Measurements from ENCODE around the gene CNN2. TPM values are rescaled to one million over a fixed set of nuclear protein-coding genes. Genes with fewer than 3 reads are reported as not detected.

Gene CNN2
- total and polyA plus RNA-seq, 9 of the 15 experiments (the other 6 are each of a cell fraction or from before 2014, with no cell fraction given) = 12.1 to 174 (median 52.7) TPM

GRCh38 chr19:1039646-1040475, 13.5 kb downstream of the CNN2 start, which contains the start of gene ABCA7 (continued):
- peak; percentile 48; the same call in 1 of the 2 replicates for TF ChIP-seq FOXM1 (IDR thresholded peaks at IDR 0.05; ENCODE audit: low read depth)
- TF ChIP-seq FOXM1 (CRISPR knock-in tag; IDR thresholded peaks at IDR 0.05; ENCODE audit: low read depth) = no peak
- TF ChIP-seq MAX (CRISPR knock-in tag; IDR thresholded peaks at IDR 0.05) = peak; percentile 74
- TF ChIP-seq ZNF780A (CRISPR knock-in tag; IDR thresholded peaks at IDR 0.05) = 0 out of 2 replicates have a peak, but pooled peaks have one; percentile 15
- TF ChIP-seq NR4A1 (CRISPR knock-in tag; IDR thresholded peaks at IDR 0.05) = no peak
- TF ChIP-seq NR4A1 (tag; IDR thresholded peaks at IDR 0.05) = no peak
- TF ChIP-seq VEZF1 (CRISPR knock-in tag; IDR thresholded peaks at IDR 0.05) = peak; percentile 22; the same call in 1 of the 2 replicates
- TF ChIP-seq MNT (conservative IDR thresholded peaks at IDR 0.05) = peak; percentile 71 to 81
- no peak for TF ChIP-seq GABPB2 (CRISPR knock-in tag; conservative IDR thresholded peaks at IDR 0.05)
- peak; percentile 75; the same call in 1 of the 2 replicates for TF ChIP-seq ZNF407 (IDR thresholded peaks at IDR 0.05; ENCODE audit: low read depth)
- TF ChIP-seq MAZ (CRISPR knock-in tag; conservative IDR thresholded peaks at IDR 0.05 in 1 of 2, IDR thresholded peaks at IDR 0.05 in 1 of 2) = peak in 1 of 2 experiments; percentile 79
- peak; percentile 90 for TF ChIP-seq HMGN3 (IDR thresholded peaks at IDR 0.05; ENCODE audit: borderline replicate concordance, extremely low read depth, insufficient read length, low read depth, low read length)
- peak; percentile 72 for TF ChIP-seq NFE2 (IDR thresholded peaks at IDR 0.05; ENCODE audit: low read depth)
